Measurements from ENCODE around the gene RP2.

GRCh38 chrX:46841346-46841745, 4.5 kb downstream of the RP2 start:
- TF ChIP-seq CTCF (optimal IDR thresholded peaks at IDR 0.05 in 1 of 3, IDR thresholded peaks at IDR 0.05 in 1 of 3, conservative IDR thresholded peaks at IDR 0.05 in 1 of 3; ENCODE audit: extremely low read depth in 1 of 3, insufficient read depth in 2 of 3, low read length in 3 of 3) (no peak), EZH2 (IDR thresholded peaks at IDR 0.05; ENCODE audit: low read length) (no peak)

All from keratinocyte (primary cell).